WTC11 (cell line): ENCODE measurements around the gene UPF2. TPM values are rescaled to one million over a fixed set of nuclear protein-coding genes. Genes with fewer than 3 reads are reported as not detected.

Experiments
- ATAC-seq: fragments of 200-7000 bp; cut with Tn5 transposase; 2 replicates; pipeline ENCODE4 v1.10.0; 2021; ENCODE audit warnings: mild to moderate bottlenecking, moderate library complexity
- CTCF ChIA-PET: fragments of 300-600 bp; sonication (Branson Sonifier 250); formaldehyde crosslinking; loops from one replicate; lab custom pipeline; 2021; ENCODE audit warnings: antibody characterized with exemption; lab: Charles Lee
- POLR2A ChIA-PET: fragments of 350-600 bp; sonication (Branson Sonifier 250); formaldehyde crosslinking; loops from one replicate; lab custom pipeline; 2021; ENCODE audit warnings: antibody characterized with exemption; lab: Charles Lee
- DNase-seq: peaks from one replicate; pipeline ENCODE4 v3.0.0; 2021; ENCODE audit warnings: low spot score
- H3K27ac Mint-ChIP-seq: 2 replicates; pipeline ENCODE4 v1.8.0; 2021; ENCODE audit warnings: mixed read lengths
- H3K27me3 Mint-ChIP-seq: 2 replicates; pipeline ENCODE4 v1.8.0; 2021; ENCODE audit warnings: low read depth, mild to moderate bottlenecking, moderate library complexity, mixed read lengths
- H3K36me3 Mint-ChIP-seq: 2 replicates; pipeline ENCODE4 v1.8.0; 2021; ENCODE audit warnings: mixed read lengths
- H3K4me1 Mint-ChIP-seq: 2 replicates; pipeline ENCODE4 v1.8.0; 2022; ENCODE audit warnings: mixed read lengths
- H3K4me3 Mint-ChIP-seq: 2 replicates; pipeline ENCODE4 v1.8.0; 2021; ENCODE audit warnings: mild to moderate bottlenecking, moderate library complexity, mixed read lengths
- H3K9me3 Mint-ChIP-seq: 2 replicates; pipeline ENCODE4 v1.8.0; 2021; ENCODE audit warnings: mixed read lengths
- CREM ChIP-seq: sonication (generic); formaldehyde crosslinking; IDR thresholded peaks from 2 replicates; pipeline ENCODE4 v1.8.1; 2022; ENCODE audit warnings: mild to moderate bottlenecking, missing genetic modification reagents, moderate library complexity
- ELF4 ChIP-seq: sonication (generic); formaldehyde crosslinking; IDR thresholded peaks from 2 replicates; pipeline ENCODE4 v1.8.1; 2022; ENCODE audit warnings: low read depth, mild to moderate bottlenecking, moderate library complexity, missing genetic modification reagents
- ETV6 ChIP-seq: sonication (generic); formaldehyde crosslinking; IDR thresholded peaks from 2 replicates; pipeline ENCODE4 v1.8.1; 2022; ENCODE audit warnings: mild to moderate bottlenecking, missing genetic modification reagents
- FOXK1 ChIP-seq: sonication (generic); formaldehyde crosslinking; IDR thresholded peaks from 2 replicates; pipeline ENCODE4 v1.8.0; 2022; ENCODE audit warnings: mild to moderate bottlenecking, moderate library complexity, missing genetic modification reagents
- GTF2I ChIP-seq: fragments of 250-450 bp; sonication (Bioruptor Pico); conservative IDR thresholded peaks from 2 replicates; pipeline ENCODE4 v1.4.0; 2021; ENCODE audit warnings: mild to moderate bottlenecking
- NFYB ChIP-seq: sonication (generic); formaldehyde crosslinking; conservative IDR thresholded peaks from 2 replicates; pipeline ENCODE4 v1.8.0; 2022; ENCODE audit warnings: low read depth, missing genetic modification reagents
- NR2C2 ChIP-seq: sonication (generic); formaldehyde crosslinking; IDR thresholded peaks from 2 replicates; pipeline ENCODE4 v1.8.0; 2022; ENCODE audit warnings: mild to moderate bottlenecking, missing genetic modification reagents
- PRRX2 ChIP-seq: fragments of 250-450 bp; sonication (Bioruptor Pico); IDR thresholded peaks from 2 replicates; pipeline ENCODE4 v1.8.0; 2021; ENCODE audit warnings: mild to moderate bottlenecking
- SMAD3 ChIP-seq: sonication (generic); formaldehyde crosslinking; IDR thresholded peaks from 2 replicates; pipeline ENCODE4 v1.8.0; 2022; ENCODE audit warnings: missing genetic modification reagents, mild to moderate bottlenecking, borderline replicate concordance
- TEAD1 ChIP-seq: sonication (generic); formaldehyde crosslinking; IDR thresholded peaks from 2 replicates; pipeline ENCODE4 v1.8.0; 2022; ENCODE audit warnings: mild to moderate bottlenecking, missing genetic modification reagents
- ZNF232 ChIP-seq: sonication (generic); formaldehyde crosslinking; IDR thresholded peaks from 2 replicates; pipeline ENCODE4 v1.8.0; 2022; ENCODE audit warnings: mild to moderate bottlenecking, missing genetic modification reagents
- ZNF263 ChIP-seq: sonication (generic); formaldehyde crosslinking; IDR thresholded peaks from 2 replicates; pipeline ENCODE4 v1.8.1; 2022; ENCODE audit warnings: low read depth, mild to moderate bottlenecking, moderate library complexity, missing genetic modification reagents
- ZNF416 ChIP-seq: fragments of 250-450 bp; sonication (Bioruptor Pico); IDR thresholded peaks from 2 replicates; pipeline ENCODE4 v1.9.0; 2021; ENCODE audit warnings: mild to moderate bottlenecking, inconsistent platforms
- ZNF423 ChIP-seq: fragments of 250-450 bp; sonication (Bioruptor Pico); IDR thresholded peaks from 2 replicates; pipeline ENCODE4 v2.1.2; 2022; ENCODE audit warnings: mild to moderate bottlenecking, moderate library complexity
- total RNA-seq: library from RNA; stranded (reverse); gene quantifications from 3 replicates; pipeline ENCODE4 v1.2.3, GENCODE V29; 2021
- TF ChIP-seq, protein P1 (sequence below): sonication (generic); formaldehyde crosslinking; IDR thresholded peaks from 2 replicates; pipeline ENCODE4 v1.8.1; 2023; ENCODE audit warnings: mild to moderate bottlenecking, missing genetic modification reagents, moderate library complexity
- TF ChIP-seq, protein P2 (sequence below): sonication (generic); formaldehyde crosslinking; IDR thresholded peaks from 2 replicates; pipeline ENCODE4 v1.8.1; 2023; ENCODE audit warnings: mild to moderate bottlenecking, moderate library complexity, missing genetic modification reagents
- TF ChIP-seq, protein P3 (sequence below): fragments of 250-450 bp; sonication (Bioruptor Pico); IDR thresholded peaks from 2 replicates; pipeline ENCODE4 v1.9.0; 2021; ENCODE audit warnings: mild to moderate bottlenecking
- TF ChIP-seq, protein P4 (sequence below): sonication (generic); formaldehyde crosslinking; IDR thresholded peaks from 2 replicates; pipeline ENCODE4 v1.8.1; 2022; ENCODE audit warnings: mild to moderate bottlenecking, moderate library complexity, missing genetic modification reagents
- TF ChIP-seq, protein P5 (sequence below): fragments of 250-450 bp; sonication (Bioruptor Pico); IDR thresholded peaks from 2 replicates; pipeline ENCODE4 v1.9.0; 2021; ENCODE audit warnings: moderate library complexity, mild to moderate bottlenecking, inconsistent platforms, borderline replicate concordance
- TF ChIP-seq, protein P6 (sequence below): sonication (generic); formaldehyde crosslinking; IDR thresholded peaks from 2 replicates; pipeline ENCODE4 v1.8.0; 2022; ENCODE audit warnings: mild to moderate bottlenecking, missing genetic modification reagents
- TF ChIP-seq, protein P7 (sequence below): sonication (generic); formaldehyde crosslinking; IDR thresholded peaks from 2 replicates; pipeline ENCODE4 v1.8.0; 2022; ENCODE audit warnings: mild to moderate bottlenecking, missing genetic modification reagents
- TF ChIP-seq, protein P8 (sequence below): sonication (generic); formaldehyde crosslinking; IDR thresholded peaks from 2 replicates; pipeline ENCODE4 v1.8.1; 2022; ENCODE audit warnings: mild to moderate bottlenecking, missing genetic modification reagents, moderate library complexity, borderline replicate concordance
- TF ChIP-seq, protein P9 (sequence below): sonication (generic); formaldehyde crosslinking; IDR thresholded peaks from 2 replicates; pipeline ENCODE4 v1.8.0; 2022; ENCODE audit warnings: mild to moderate bottlenecking, missing genetic modification reagents
- TF ChIP-seq, protein P10 (sequence below): fragments of 200-600 bp; IDR thresholded peaks from 2 replicates; pipeline ENCODE4 v1.8.0; 2022; ENCODE audit warnings: antibody characterized with exemption

Gene UPF2
- total RNA-seq, 1 experiment from 2014 or later = 24.3 TPM

DNA sequence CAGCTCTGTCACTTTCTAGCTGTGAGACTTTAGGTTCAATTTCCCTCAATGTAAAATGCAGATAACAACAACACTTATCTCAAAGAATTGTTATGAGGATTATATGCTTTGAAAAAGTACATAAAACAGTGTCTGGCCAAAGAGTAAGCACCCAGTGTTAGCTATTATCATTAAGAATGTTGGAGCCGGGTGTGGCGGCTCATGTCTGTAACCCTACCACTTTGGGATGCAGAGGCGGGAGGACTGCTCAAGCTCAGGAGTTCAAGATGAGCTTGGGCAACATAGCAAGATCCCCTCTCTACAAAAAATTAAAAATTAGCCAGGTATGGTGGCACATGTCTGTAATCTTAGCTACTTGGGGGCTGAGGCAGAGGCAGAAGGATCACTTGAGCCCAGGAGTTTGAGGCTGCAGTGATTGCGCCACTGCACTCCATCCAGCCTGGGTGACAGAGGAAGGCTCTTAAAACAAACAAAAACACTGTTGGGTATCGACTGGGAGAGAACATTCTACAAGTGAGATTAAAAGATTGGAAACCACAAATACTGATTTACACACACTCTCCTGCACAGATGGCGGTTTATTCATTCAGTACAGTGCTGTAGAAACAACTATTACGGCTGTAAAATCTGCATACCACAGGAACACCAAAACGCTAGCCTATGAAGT lies 112.2 kb downstream of the UPF2 start:
- no peak overlapping the region for H3K27ac Mint-ChIP-seq
- POLR2A ChIA-PET = no interaction called here

DNA sequence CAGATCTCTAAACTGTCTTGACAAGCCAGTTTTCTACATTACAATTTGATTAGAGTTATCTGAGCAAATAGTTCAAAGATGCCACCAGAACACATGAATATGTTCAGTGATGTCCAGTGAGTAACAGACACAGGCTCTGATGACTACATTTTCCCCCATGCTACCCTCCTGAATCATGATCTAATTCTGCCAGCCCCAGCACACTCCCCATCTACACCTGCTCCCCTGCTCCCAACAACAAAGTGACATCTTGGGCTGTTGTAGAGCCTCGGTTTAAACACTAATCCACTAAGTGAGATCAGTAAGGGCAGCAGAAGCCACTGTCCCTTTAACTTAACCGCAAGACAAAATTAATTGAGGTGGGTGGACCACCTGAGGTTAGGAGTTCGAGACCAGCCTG lies 114.9 kb downstream of the UPF2 start:
- no peaks in the 10 kb centered on the region for H3K4me1 Mint-ChIP-seq
- no peak overlapping the region for H3K4me3 Mint-ChIP-seq
- POLR2A ChIA-PET = no interaction called here
- H3K36me3 Mint-ChIP-seq = peaks cover 58% of the 10 kb centered on the region
- ATAC-seq (no peak), DNase-seq (no peak)
- H3K9me3 Mint-ChIP-seq = no peaks in the 10 kb centered on the region
- no peaks in the 10 kb centered on the region for H3K27me3 Mint-ChIP-seq
- CTCF ChIA-PET = no interaction called here
- 0 out of 2 replicates have a peak overlapping the region, but pooled peaks have one; percentile 17 for H3K27ac Mint-ChIP-seq
- TF ChIP-seq, protein P1, sequence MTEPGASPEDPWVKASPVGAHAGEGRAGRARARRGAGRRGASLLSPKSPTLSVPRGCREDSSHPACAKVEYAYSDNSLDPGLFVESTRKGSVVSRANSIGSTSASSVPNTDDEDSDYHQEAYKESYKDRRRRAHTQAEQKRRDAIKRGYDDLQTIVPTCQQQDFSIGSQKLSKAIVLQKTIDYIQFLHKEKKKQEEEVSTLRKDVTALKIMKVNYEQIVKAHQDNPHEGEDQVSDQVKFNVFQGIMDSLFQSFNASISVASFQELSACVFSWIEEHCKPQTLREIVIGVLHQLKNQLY (CRISPR knock-in tag) = no peak
- TF ChIP-seq ZNF423 (CRISPR knock-in tag) = no peak
- TF ChIP-seq TEAD1 (CRISPR knock-in tag) = no peak
- TF ChIP-seq, protein P2, sequence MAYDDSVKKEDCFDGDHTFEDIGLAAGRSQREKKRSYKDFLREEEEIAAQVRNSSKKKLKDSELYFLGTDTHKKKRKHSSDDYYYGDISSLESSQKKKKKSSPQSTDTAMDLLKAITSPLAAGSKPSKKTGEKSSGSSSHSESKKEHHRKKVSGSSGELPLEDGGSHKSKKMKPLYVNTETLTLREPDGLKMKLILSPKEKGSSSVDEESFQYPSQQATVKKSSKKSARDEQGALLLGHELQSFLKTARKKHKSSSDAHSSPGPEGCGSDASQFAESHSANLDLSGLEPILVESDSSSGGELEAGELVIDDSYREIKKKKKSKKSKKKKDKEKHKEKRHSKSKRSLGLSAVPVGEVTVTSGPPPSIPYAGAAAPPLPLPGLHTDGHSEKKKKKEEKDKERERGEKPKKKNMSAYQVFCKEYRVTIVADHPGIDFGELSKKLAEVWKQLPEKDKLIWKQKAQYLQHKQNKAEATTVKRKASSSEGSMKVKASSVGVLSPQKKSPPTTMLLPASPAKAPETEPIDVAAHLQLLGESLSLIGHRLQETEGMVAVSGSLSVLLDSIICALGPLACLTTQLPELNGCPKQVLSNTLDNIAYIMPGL (CRISPR knock-in tag) = no peak
- TF ChIP-seq PRRX2 (CRISPR knock-in tag) = no peak
- TF ChIP-seq, protein P3, sequence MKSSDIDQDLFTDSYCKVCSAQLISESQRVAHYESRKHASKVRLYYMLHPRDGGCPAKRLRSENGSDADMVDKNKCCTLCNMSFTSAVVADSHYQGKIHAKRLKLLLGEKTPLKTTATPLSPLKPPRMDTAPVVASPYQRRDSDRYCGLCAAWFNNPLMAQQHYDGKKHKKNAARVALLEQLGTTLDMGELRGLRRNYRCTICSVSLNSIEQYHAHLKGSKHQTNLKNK (CRISPR knock-in tag) = no peak
- TF ChIP-seq, protein P4, sequence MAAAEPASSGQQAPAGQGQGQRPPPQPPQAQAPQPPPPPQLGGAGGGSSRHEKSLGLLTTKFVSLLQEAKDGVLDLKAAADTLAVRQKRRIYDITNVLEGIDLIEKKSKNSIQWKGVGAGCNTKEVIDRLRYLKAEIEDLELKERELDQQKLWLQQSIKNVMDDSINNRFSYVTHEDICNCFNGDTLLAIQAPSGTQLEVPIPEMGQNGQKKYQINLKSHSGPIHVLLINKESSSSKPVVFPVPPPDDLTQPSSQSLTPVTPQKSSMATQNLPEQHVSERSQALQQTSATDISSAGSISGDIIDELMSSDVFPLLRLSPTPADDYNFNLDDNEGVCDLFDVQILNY (CRISPR knock-in tag) = no peak
- TF ChIP-seq NR2C2 (CRISPR knock-in tag) = no peak
- TF ChIP-seq, protein P5, sequence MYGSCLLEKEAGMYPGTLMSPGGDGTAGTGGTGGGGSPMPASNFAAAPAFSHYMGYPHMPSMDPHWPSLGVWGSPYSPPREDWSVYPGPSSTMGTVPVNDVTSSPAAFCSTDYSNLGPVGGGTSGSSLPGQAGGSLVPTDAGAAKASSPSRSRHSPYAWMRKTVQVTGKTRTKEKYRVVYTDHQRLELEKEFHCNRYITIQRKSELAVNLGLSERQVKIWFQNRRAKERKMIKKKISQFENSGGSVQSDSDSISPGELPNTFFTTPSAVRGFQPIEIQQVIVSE (CRISPR knock-in tag) = no peak
- TF ChIP-seq, protein P6, sequence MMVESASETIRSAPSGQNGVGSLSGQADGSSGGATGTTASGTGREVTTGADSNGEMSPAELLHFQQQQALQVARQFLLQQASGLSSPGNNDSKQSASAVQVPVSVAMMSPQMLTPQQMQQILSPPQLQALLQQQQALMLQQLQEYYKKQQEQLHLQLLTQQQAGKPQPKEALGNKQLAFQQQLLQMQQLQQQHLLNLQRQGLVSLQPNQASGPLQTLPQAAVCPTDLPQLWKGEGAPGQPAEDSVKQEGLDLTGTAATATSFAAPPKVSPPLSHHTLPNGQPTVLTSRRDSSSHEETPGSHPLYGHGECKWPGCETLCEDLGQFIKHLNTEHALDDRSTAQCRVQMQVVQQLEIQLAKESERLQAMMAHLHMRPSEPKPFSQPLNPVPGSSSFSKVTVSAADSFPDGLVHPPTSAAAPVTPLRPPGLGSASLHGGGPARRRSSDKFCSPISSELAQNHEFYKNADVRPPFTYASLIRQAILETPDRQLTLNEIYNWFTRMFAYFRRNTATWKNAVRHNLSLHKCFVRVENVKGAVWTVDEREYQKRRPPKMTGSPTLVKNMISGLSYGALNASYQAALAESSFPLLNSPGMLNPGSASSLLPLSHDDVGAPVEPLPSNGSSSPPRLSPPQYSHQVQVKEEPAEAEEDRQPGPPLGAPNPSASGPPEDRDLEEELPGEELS (CRISPR knock-in tag) = no peak
- TF ChIP-seq, protein P7, sequence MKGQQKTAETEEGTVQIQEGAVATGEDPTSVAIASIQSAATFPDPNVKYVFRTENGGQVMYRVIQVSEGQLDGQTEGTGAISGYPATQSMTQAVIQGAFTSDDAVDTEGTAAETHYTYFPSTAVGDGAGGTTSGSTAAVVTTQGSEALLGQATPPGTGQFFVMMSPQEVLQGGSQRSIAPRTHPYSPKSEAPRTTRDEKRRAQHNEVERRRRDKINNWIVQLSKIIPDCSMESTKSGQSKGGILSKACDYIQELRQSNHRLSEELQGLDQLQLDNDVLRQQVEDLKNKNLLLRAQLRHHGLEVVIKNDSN (CRISPR knock-in tag) = no peak

More for the DNA sequence above, 112.2 kb downstream of the UPF2 start:
- TF ChIP-seq ZNF263 (CRISPR knock-in tag) (no peak), GTF2I (CRISPR knock-in tag) (no peak), ELF4 (CRISPR knock-in tag) (no peak), NFYB (CRISPR knock-in tag) (no peak), CREM (CRISPR knock-in tag) (no peak), ETV6 (CRISPR knock-in tag) (no peak), SMAD3 (CRISPR knock-in tag) (no peak), ZNF232 (CRISPR knock-in tag) (no peak), FOXK1 (CRISPR knock-in tag) (no peak), ZNF416 (CRISPR knock-in tag) (no peak)
- TF ChIP-seq, protein P8, sequence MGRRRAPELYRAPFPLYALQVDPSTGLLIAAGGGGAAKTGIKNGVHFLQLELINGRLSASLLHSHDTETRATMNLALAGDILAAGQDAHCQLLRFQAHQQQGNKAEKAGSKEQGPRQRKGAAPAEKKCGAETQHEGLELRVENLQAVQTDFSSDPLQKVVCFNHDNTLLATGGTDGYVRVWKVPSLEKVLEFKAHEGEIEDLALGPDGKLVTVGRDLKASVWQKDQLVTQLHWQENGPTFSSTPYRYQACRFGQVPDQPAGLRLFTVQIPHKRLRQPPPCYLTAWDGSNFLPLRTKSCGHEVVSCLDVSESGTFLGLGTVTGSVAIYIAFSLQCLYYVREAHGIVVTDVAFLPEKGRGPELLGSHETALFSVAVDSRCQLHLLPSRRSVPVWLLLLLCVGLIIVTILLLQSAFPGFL (CRISPR knock-in tag) = no peak
- TF ChIP-seq, protein P9, sequence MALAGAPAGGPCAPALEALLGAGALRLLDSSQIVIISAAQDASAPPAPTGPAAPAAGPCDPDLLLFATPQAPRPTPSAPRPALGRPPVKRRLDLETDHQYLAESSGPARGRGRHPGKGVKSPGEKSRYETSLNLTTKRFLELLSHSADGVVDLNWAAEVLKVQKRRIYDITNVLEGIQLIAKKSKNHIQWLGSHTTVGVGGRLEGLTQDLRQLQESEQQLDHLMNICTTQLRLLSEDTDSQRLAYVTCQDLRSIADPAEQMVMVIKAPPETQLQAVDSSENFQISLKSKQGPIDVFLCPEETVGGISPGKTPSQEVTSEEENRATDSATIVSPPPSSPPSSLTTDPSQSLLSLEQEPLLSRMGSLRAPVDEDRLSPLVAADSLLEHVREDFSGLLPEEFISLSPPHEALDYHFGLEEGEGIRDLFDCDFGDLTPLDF = no peak
- TF ChIP-seq, protein P4 (CRISPR knock-in tag) = no peak
- TF ChIP-seq, protein P10, sequence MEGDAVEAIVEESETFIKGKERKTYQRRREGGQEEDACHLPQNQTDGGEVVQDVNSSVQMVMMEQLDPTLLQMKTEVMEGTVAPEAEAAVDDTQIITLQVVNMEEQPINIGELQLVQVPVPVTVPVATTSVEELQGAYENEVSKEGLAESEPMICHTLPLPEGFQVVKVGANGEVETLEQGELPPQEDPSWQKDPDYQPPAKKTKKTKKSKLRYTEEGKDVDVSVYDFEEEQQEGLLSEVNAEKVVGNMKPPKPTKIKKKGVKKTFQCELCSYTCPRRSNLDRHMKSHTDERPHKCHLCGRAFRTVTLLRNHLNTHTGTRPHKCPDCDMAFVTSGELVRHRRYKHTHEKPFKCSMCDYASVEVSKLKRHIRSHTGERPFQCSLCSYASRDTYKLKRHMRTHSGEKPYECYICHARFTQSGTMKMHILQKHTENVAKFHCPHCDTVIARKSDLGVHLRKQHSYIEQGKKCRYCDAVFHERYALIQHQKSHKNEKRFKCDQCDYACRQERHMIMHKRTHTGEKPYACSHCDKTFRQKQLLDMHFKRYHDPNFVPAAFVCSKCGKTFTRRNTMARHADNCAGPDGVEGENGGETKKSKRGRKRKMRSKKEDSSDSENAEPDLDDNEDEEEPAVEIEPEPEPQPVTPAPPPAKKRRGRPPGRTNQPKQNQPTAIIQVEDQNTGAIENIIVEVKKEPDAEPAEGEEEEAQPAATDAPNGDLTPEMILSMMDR = no peak
- DNase-seq = no peak
- Mint-ChIP-seq H3K4me3 (no peak overlapping the region), H3K36me3 (peaks cover 58% of the 10 kb centered on the region), H3K4me1 (peaks cover 21% of the 10 kb centered on the region), H3K27me3 (no peaks in the 10 kb centered on the region), H3K9me3 (no peaks in the 10 kb centered on the region)
- ATAC-seq = no peak
- CTCF ChIA-PET = interaction anchor here (0.7 to 1.2 kb wide), 2 partner anchors 56 to 147 kb away, joined by 3 to 4 read pairs; no protein-coding TSS in a partner anchor
